H9 (cell line): ENCODE measurements around the gene HOXA4. TPM values are rescaled to one million over a fixed set of nuclear protein-coding genes. Genes with fewer than 3 reads are reported as not detected.

Source experiments
- DNase-seq: peaks from one replicate; pipeline ENCODE4 v3.0.0-alpha.2; 2017
- H2AFZ ChIP-seq: one replicate; pipeline ENCODE4 v1.6.1; 2013; ENCODE audit warnings: mild to moderate bottlenecking, low read length, control low read depth, moderate library complexity
- H2AK5ac ChIP-seq: 2 replicates; pipeline ENCODE4 v1.6.1; 2013; ENCODE audit warnings: low read length, control low read depth, mixed read lengths; ENCODE audit not compliant: insufficient read length
- H2BK120ac ChIP-seq: one replicate; pipeline ENCODE4 v1.6.1; 2013; ENCODE audit warnings: low read depth, mild to moderate bottlenecking, low read length, control low read depth, inconsistent platforms; ENCODE audit not compliant: poor library complexity, severe bottlenecking
- H2BK12ac ChIP-seq: 2 replicates; pipeline ENCODE4 v1.6.1; 2013; ENCODE audit warnings: low read length, control low read depth, mixed read lengths, low read depth; ENCODE audit not compliant: insufficient read length
- H2BK15ac ChIP-seq: 2 replicates; pipeline ENCODE4 v1.6.1; 2013; ENCODE audit warnings: low read depth, low read length, control low read depth
- H2BK20ac ChIP-seq: one replicate; pipeline ENCODE4 v1.6.1; 2013; ENCODE audit warnings: low read depth, mild to moderate bottlenecking, low read length, control low read depth, inconsistent platforms; ENCODE audit not compliant: poor library complexity, severe bottlenecking
- H2BK5ac ChIP-seq: 2 replicates; pipeline ENCODE4 v1.6.1; 2013; ENCODE audit warnings: low read length, control low read depth, mixed read lengths; ENCODE audit not compliant: insufficient read length
- H3K14ac ChIP-seq: 2 replicates; pipeline ENCODE4 v1.6.1; 2013; ENCODE audit warnings: low read length, control low read depth; ENCODE audit not compliant: insufficient read depth
- H3K18ac ChIP-seq: 2 replicates; pipeline ENCODE4 v1.6.1; 2013; ENCODE audit warnings: low read depth, mild to moderate bottlenecking, mixed read lengths, low read length, control low read depth; ENCODE audit not compliant: insufficient read length
- H3K23ac ChIP-seq: 2 replicates; pipeline ENCODE4 v1.6.1; 2013; ENCODE audit warnings: low read length, control low read depth, mixed read lengths, low read depth; ENCODE audit not compliant: insufficient read length
- H3K23me2 ChIP-seq: 2 replicates; pipeline ENCODE4 v1.6.1; 2013; ENCODE audit warnings: low read depth, mild to moderate bottlenecking, mixed read lengths, low read length, control low read depth; ENCODE audit not compliant: insufficient read length, poor library complexity, severe bottlenecking
- H3K27ac ChIP-seq: 2 replicates; pipeline ENCODE4 v1.5.1; 2013; ENCODE audit warnings: low read length, control low read depth, mixed read lengths, low read depth; ENCODE audit not compliant: insufficient read length
- H3K27me3 ChIP-seq: 2 replicates; pipeline ENCODE4 v1.6.1; 2013; ENCODE audit warnings: low read length, control low read depth, inconsistent platforms; ENCODE audit not compliant: insufficient read depth
- H3K4ac ChIP-seq: 2 replicates; pipeline ENCODE4 v1.6.1; 2013; ENCODE audit warnings: low read depth, mild to moderate bottlenecking, control low read depth, inconsistent platforms, low read length, moderate library complexity
- H3K4me1 ChIP-seq: 2 replicates; pipeline ENCODE4 v1.6.1; 2013; ENCODE audit warnings: low read length, control low read depth, inconsistent platforms; ENCODE audit not compliant: insufficient read depth
- H3K4me2 ChIP-seq: 2 replicates; pipeline ENCODE4 v1.6.1; 2013; ENCODE audit warnings: low read length, control low read depth, mixed read lengths; ENCODE audit not compliant: insufficient read length, insufficient read depth
- H3K56ac ChIP-seq: 2 replicates; pipeline ENCODE4 v1.6.1; 2013; ENCODE audit warnings: low read depth, mild to moderate bottlenecking, mixed read lengths, low read length, control low read depth; ENCODE audit not compliant: insufficient read length
- H3K79me1 ChIP-seq: 2 replicates; pipeline ENCODE4 v1.6.1; 2013; ENCODE audit warnings: low read depth, mild to moderate bottlenecking, moderate library complexity, low read length, control low read depth, inconsistent platforms; ENCODE audit not compliant: insufficient read depth, poor library complexity, severe bottlenecking
- H3K79me2 ChIP-seq: 2 replicates; pipeline ENCODE4 v1.6.1; 2013; ENCODE audit warnings: low read length, control low read depth, inconsistent platforms; ENCODE audit not compliant: insufficient read depth
- H3K9ac ChIP-seq: 2 replicates; pipeline ENCODE4 v1.6.1; 2013; ENCODE audit warnings: low read length, control low read depth, mixed read lengths; ENCODE audit not compliant: insufficient read length; ENCODE audit errors: extremely low read depth
- H3K9me3 ChIP-seq: one replicate; pipeline ENCODE4 v1.6.1; 2013; ENCODE audit warnings: low read depth, low read length, inconsistent platforms; ENCODE audit not compliant: control insufficient read depth
- H3T11ph ChIP-seq: one replicate; pipeline ENCODE4 v1.6.1; 2013; ENCODE audit warnings: mild to moderate bottlenecking, low read length, control low read depth, inconsistent platforms
- H4K20me1 ChIP-seq: one replicate; pipeline ENCODE4 v1.6.1; 2013; ENCODE audit not compliant: control insufficient read depth, insufficient read length, insufficient read depth
- H4K5ac ChIP-seq: 2 replicates; pipeline ENCODE4 v1.6.1; 2013; ENCODE audit warnings: low read depth, mild to moderate bottlenecking, mixed read lengths, low read length, control low read depth; ENCODE audit not compliant: insufficient read length
- H4K8ac ChIP-seq: replicated peaks from 2 replicates; pipeline ENCODE4 v1.6.1; 2013; ENCODE audit warnings: low read length, control low read depth, mixed read lengths, low read depth; ENCODE audit not compliant: insufficient read length
- H4K91ac ChIP-seq: 2 replicates; pipeline ENCODE4 v1.6.1; 2013; ENCODE audit warnings: low read depth, mild to moderate bottlenecking, moderate library complexity, mixed read lengths, low read length, control low read depth; ENCODE audit not compliant: insufficient read length
- H3K27ac Mint-ChIP-seq, 3 experiments: 2 replicates in 2 of 3; 3 replicates in 1 of 3; pipeline ENCODE4 v1.8.0; 2020 to 2021; ENCODE audit warnings: mixed read lengths in 3 of 3, mild to moderate bottlenecking in 1 of 3, moderate library complexity in 1 of 3
- H3K27me3 Mint-ChIP-seq: 2 replicates; pipeline ENCODE4 v1.8.0; 2021; ENCODE audit warnings: low read depth, mild to moderate bottlenecking, moderate library complexity, mixed read lengths
- H3K36me3 Mint-ChIP-seq, 3 experiments: 2 replicates in 2 of 3; 3 replicates in 1 of 3; pipeline ENCODE4 v1.8.0; 2020 to 2021; ENCODE audit warnings: low read depth in 3 of 3, mixed read lengths in 3 of 3; ENCODE audit not compliant: insufficient read depth in 1 of 3
- H3K4me1 Mint-ChIP-seq, 2 experiments: 2 replicates each; pipeline ENCODE4 v1.8.0; 2020; ENCODE audit warnings: mixed read lengths in 2 of 2
- H3K4me3 Mint-ChIP-seq, 2 experiments: 2 replicates in 1 of 2; 3 replicates in 1 of 2; pipeline ENCODE4 v1.8.0; 2020 to 2021; ENCODE audit warnings: mild to moderate bottlenecking in 2 of 2, mixed read lengths in 2 of 2, moderate library complexity in 1 of 2
- H3K9me3 Mint-ChIP-seq, 2 experiments: 2 replicates in 1 of 2; 3 replicates in 1 of 2; pipeline ENCODE4 v1.8.0; 2020; ENCODE audit warnings: mild to moderate bottlenecking in 2 of 2, mixed read lengths in 2 of 2, moderate library complexity in 1 of 2
- CTCF ChIP-seq: fragments of 200-600 bp; sonication (generic); conservative IDR thresholded peaks from 3 replicates; pipeline ENCODE4 v1.8.0; 2021; ENCODE audit warnings: antibody characterized with exemption, mild to moderate bottlenecking
- WGBS: extraction: QIAGEN DNeasy Blood & Tissue Kit; methylation state at CpG from one replicate; pipeline ENCODE4 v1.1.7; 2013; ENCODE audit warnings: missing lambda C conversion rate, low lambda C conversion rate, mixed read lengths; ENCODE audit not compliant: insufficient read length; ENCODE audit errors: extremely low coverage; 5-methylcytosine and 5-hydroxymethylcytosine counted together
- total RNA-seq: library from RNA; stranded (reverse); gene quantifications from 2 replicates; pipeline ENCODE4 v1.2.1, GENCODE V29; 2021

Gene HOXA4
- total RNA-seq, 1 experiment from 2014 or later = not detected

- no peaks in the 10 kb centered on the region for H3K79me2 ChIP-seq
These were observed 18.2 kb downstream of the HOXA4 start for GRCh38 chr7:27112361-27112760.

More at GRCh38 chr7:27112361-27112760, 18.2 kb downstream of the HOXA4 start:
- no peak overlapping the region for H2AK5ac ChIP-seq
- Mint-ChIP-seq H3K36me3 (no peaks in the 10 kb centered on the region; a peak in 1 of 7 replicates), H3K4me1 (peaks cover 10 to 19% of the 10 kb centered on the region in 2 experiments), H3K4me3 (no peak overlapping the region), H3K27ac (no peak overlapping the region), H3K9me3 (peaks cover 0 to 3% of the 10 kb centered on the region in 2 experiments; a peak in 3 of 5 replicates), H3K27me3 (peaks cover 98% of the 10 kb centered on the region)
- H3K9me3 ChIP-seq = no peaks in the 10 kb centered on the region
- no peak for DNase-seq
- no peak overlapping the region for H4K8ac ChIP-seq
- no peak for TF ChIP-seq CTCF
- no peak overlapping the region for H3K4me2 ChIP-seq
- H3K14ac ChIP-seq = no peak overlapping the region
- no peak overlapping the region for H4K5ac ChIP-seq
- no peak overlapping the region for H3K9ac ChIP-seq
- no peak overlapping the region for H2AFZ ChIP-seq
- H3K18ac ChIP-seq = no peak overlapping the region
- H2BK12ac ChIP-seq = no peak overlapping the region
- H3T11ph ChIP-seq = no peak overlapping the region
- H3K23me2 ChIP-seq = peaks cover 3% of the 10 kb centered on the region
- no peak overlapping the region for H2BK120ac ChIP-seq
- no peaks in the 10 kb centered on the region for H3K79me1 ChIP-seq
- H3K23ac ChIP-seq = no peak overlapping the region
- H3K4ac ChIP-seq = no peak overlapping the region
- H4K91ac ChIP-seq = no peak overlapping the region
- H3K56ac ChIP-seq = no peak overlapping the region
- WGBS = no CpG with 5 or more reads among the region's 4 CpGs
- H3K4me1 ChIP-seq = no peaks in the 10 kb centered on the region
- no peak overlapping the region for H3K27ac ChIP-seq
- no peak overlapping the region for H2BK20ac ChIP-seq
- no peak overlapping the region for H2BK15ac ChIP-seq
- peaks cover 96% of the 10 kb centered on the region for H3K27me3 ChIP-seq
- H4K20me1 ChIP-seq = peaks cover 2% of the 10 kb centered on the region
- no peak overlapping the region for H2BK5ac ChIP-seq
